ENCODE measurements around the gene SPATA46. TPM values are rescaled to one million over a fixed set of nuclear protein-coding genes. Genes with fewer than 3 reads are reported as not detected.
A peak's percentile ranks its signal among the peaks of the same experiment; 100 is the strongest.
"Not testable (repeated sequence)": the region's sequence is repeated elsewhere in the genome, so short reads cannot be mapped to it uniquely, and the experiment has no call there.

Gene SPATA46
- polyA plus RNA-seq, 4 donors: 0.39 to 1.6 (median 0.85) TPM

DNA sequence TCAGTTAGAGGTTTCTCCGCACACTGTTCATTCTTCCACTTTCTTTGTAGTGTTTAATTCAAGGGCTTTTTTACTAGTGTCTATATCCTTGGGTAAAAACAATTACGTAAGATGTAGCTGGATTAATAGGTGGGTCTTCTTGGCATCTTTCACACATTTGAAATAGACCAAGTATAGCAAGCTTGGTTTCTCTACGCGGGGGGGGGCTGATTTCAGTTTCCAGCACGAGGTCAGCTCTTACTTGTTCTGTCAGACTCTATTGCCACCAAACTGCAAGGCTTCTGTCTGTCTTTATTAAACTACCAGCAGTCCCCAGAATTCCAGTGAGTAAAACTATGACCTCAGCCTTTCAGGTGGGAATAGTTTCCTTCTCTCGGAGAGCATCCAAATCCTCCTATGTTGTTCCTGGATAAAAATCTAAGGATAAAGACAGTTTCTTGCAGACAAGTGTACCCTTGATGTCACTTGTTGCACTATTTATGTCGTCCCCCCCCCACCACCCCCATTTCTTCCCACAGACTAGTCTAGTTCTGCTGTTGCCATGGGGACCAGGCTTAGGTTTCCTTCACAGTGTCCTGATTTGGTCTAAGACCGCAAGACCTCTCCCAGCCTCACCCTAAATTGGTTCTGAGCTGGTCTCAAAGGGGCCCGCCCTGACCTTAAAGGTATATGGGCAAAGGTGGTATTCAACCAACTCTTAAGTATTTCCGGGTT lies 17.0 kb downstream of the SPATA46 start:
- DNase-seq (ENCODE audit: low read depth in 4 of 4, low spot score in 3 of 4): no peak

- no peak for DNase-seq (ENCODE audit: low read depth in 4 of 4, low spot score in 3 of 4)
Measured at GRCh38 chr1:162358928-162359327, 17.7 kb downstream of the SPATA46 start.

DNA sequence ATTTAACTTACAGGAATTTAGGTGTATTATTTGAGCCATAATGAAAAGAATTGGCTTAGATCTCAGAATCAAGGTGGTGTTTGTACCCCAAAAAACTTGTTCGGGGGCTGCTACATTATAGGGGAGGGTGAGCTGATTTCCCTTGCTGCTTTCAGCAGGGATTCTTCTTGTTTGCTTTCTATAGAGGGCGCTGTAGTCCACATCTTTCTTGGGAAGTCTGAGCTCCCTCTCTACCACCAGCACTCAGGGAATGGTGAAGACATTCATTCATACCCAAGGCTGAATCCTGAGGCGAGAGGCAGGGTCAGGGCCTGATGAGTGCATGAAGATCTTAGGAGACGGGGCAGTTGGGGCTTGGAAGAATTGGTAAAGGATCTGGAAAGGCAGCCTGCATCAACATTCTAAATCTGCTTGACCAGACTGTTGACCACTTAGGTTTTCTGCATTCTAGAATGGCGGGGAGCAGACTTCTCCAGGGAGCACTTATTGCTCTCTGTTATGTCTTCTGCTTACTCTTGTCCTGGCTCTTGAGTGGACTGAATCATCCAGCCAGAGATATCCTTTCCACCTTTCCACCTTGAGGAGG lies 18.9 kb downstream of the SPATA46 start:
- DNase-seq (ENCODE audit: low read depth in 4 of 4, low spot score in 3 of 4): no peak

- no peak for DNase-seq (ENCODE audit: low read depth in 4 of 4, low spot score in 3 of 4)
Measured at GRCh38 chr1:162353702-162354101, 23.0 kb downstream of the SPATA46 start.

DNA sequence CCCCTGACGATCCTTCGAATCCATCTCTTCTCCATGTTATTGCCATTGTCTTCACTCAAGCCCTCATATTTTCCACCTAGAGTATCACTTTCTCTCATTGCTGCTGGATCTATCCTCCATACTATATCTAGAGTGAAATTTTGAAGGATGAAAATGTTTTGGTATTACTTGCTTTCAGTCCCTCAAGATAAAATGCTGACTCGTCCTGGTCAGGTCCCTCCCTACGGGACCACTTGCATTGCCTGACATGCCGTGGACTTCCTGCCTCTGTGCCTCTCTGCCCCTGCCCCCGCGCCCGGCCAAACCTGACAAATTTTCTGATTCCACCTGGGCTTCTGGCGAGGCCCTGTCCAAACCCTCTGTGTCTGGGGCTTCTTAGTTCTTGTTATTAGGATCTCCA lies 23.6 kb downstream of the SPATA46 start:
- no peak for DNase-seq (ENCODE audit: low read depth in 4 of 4, low spot score in 3 of 4)

GRCh38 chr1:162351874-162352273 lies 24.8 kb downstream of the SPATA46 start:
- not testable (repeated sequence) for DNase-seq (ENCODE audit: low read depth in 4 of 4, low spot score in 3 of 4)

DNA sequence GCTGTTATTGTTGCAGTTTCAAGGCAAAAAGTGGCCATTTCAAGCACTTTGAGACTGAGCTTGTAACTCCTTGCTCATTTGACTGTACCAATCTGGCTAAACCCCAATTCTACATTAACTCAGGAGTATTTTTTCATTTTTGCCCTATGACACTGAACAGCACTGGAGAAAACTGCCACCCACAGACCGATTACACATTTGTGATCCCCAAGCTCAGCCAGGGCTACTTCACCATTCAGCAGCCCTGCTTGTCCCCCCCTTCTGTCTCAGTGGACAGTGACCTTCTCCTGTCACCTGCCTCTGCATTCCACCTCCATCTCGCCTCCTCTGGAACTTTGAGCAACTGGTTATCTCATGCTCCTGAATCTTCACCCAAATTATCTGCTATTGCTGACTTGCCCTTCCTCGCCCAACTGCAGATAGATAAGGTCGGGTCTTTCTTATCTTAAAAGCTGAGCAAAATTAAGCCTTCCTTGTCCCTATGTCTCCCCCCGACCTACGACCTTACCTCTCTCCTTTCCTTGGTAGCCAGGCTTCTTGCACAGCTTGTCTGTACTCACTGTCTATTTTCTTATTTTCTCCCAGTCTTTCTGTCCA lies 25.3 kb downstream of the SPATA46 start:
- DNase-seq (ENCODE audit: low read depth in 4 of 4, low spot score in 3 of 4): no peak

GRCh38 chr1:162349635-162350330 lies 26.9 kb downstream of the SPATA46 start:
- DNase-seq (ENCODE audit: low read depth in 4 of 4, low spot score in 3 of 4): peak; percentile 21 to 36 (median 35)

DNA sequence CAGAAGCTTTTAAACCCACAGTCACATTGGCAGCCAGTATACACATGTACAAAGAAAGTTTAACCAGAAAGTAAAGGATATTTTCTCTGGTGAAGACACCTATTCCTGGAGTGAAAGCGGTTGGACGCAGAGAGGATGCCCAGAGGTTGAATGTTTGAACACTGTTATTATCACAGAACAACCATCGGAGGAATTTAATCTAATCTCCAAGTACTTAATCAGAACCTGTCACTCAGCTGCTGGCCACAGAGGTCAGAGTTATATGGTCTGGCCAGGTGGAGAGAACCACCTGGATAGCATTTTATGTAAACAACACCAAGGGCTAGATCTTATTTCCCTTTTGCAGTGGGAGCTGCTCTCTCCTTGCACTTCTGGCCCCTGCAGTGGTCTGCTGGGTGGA lies 29.4 kb downstream of the SPATA46 start:
- no peak for DNase-seq (ENCODE audit: low read depth in 4 of 4, low spot score in 3 of 4)

DNA sequence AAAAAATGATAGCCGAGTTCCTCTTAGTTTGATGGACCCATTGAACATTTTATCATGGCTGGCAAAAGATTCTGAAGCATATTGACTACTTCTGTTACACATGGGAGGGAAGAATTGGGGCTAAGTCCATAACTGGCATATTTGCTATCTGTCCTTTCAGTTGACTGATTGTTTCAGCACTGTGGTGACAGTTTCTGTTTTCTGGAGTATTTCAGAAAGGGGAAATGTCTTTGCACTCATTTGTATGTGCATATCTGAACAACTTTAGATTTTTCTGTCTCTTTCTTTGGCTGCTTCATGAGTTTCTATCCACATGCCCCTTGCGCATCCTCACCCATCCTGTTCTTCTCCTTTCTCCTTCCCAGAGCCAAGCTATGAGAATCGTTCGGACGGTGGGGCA lies 33.2 kb downstream of the SPATA46 start:
- DNase-seq (ENCODE audit: low read depth in 4 of 4, low spot score in 3 of 4): no peak

DNA sequence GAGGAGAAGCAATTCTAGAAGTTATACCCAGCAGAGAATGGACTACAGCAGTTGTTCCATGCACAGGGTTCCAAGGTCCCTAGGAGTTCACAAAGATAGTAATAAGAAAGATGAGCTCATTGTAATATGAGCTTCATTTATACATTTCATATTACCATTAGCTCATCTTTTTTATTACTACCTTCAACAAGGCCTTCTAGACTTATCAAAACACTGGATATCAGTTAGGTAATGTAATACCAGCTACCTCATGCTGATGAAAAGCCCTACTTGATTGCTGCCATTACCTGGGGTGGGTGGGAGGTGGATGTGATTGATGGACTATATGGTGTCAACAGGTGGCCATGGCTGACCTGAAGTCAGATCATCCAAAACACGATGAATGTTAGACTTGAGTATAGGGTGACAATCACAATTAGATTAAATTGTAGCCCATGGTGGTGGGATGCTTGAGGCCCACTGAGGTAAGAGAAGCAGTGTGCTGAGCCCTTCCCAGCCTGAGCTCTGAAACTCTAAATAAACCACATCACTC lies 34.1 kb downstream of the SPATA46 start:
- DNase-seq (ENCODE audit: low read depth in 4 of 4, low spot score in 3 of 4): no peak

DNA sequence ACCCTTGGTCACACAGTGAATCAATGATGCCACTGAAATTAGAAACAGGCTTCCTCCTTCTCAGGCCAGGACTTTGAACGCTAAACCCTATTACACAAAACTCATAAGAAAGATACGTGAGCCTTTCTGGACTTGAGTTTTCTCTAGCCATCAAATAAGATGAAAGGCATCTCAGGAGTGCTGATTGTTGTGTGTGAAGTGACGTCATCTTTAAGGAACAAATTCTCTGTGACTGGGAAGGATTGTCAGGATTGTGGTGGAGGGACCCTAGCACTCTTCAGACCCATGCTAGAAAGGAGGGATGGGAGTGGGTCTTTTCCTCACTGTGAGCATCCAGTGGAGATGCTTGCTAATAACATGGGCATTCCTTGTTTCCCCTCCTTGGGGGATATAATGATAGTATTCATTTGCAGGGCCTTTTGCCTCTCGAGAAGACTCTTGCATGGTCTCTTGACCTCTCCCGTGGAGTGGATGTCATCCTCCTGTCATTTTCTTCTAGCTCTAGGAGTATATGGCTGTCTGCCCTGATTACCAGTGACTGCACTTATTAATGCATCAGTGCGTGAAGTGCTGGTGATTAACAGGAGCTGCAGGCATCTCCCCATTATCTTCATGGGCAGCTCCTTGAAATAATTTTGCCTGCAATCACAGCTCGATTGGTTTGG lies 39.9 kb downstream of the SPATA46 start:
- DNase-seq (ENCODE audit: low read depth in 4 of 4, low spot score in 3 of 4): no peak

- no peak for DNase-seq (ENCODE audit: low read depth in 4 of 4, low spot score in 3 of 4)
Measured at GRCh38 chr1:162335126-162335525, 41.5 kb downstream of the SPATA46 start.

DNA sequence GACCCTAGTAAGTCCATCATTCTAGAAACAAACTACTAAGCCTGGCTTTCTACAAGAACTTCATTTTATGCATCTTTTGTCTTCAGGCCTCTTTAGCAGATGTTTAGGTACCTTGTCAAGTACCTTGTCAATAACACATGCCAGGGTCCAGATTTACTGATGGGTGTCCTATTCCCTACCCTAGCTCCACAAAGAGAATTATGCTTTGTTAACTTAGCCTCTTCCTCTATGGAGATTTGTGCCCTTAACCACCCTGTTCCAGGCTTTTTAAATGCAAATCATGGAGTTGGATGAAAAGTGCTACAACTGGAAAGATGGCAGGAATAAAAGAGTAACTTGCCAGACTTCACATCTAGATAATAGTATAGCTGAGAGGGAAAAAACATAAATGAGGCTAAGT lies 42.7 kb downstream of the SPATA46 start:
- no peak for DNase-seq (ENCODE audit: low read depth in 4 of 4, low spot score in 3 of 4)

GRCh38 chr1:162329826-162330225 lies 46.8 kb downstream of the SPATA46 start:
- no peak for DNase-seq (ENCODE audit: low read depth in 4 of 4, low spot score in 3 of 4)

GRCh38 chr1:162328512-162328911 lies 48.1 kb downstream of the SPATA46 start:
- DNase-seq (ENCODE audit: low read depth in 4 of 4, low spot score in 3 of 4): no peak

GRCh38 chr1:162327788-162328165 lies 48.9 kb downstream of the SPATA46 start:
- DNase-seq (ENCODE audit: low read depth in 4 of 4, low spot score in 3 of 4): no peak

GRCh38 chr1:162327144-162327787 lies 49.4 kb downstream of the SPATA46 start:
- DNase-seq (ENCODE audit: low read depth in 4 of 4, low spot score in 3 of 4): no peak

GRCh38 chr1:162326559-162326958 lies 50.1 kb downstream of the SPATA46 start:
- DNase-seq (ENCODE audit: low read depth in 4 of 4, low spot score in 3 of 4): no peak

GRCh38 chr1:162324396-162324795 lies 52.3 kb downstream of the SPATA46 start:
- DNase-seq (ENCODE audit: low read depth in 4 of 4, low spot score in 3 of 4): no peak
